NT2/D1 (cell line): ENCODE data around the gene HPS1.

Source experiments
- DNase-seq: peaks from one replicate; pipeline ENCODE4 v3.0.0-alpha.2; 2011; ENCODE audit warnings: low read depth, low spot score
- H3K27me3 ChIP-seq: 2 replicates; pipeline ENCODE4 v1.6.0; 2011; ENCODE audit warnings: mild to moderate bottlenecking; ENCODE audit not compliant: insufficient read length, insufficient read depth
- H3K36me3 ChIP-seq: 2 replicates; pipeline ENCODE4 v1.6.1; 2011; ENCODE audit warnings: mild to moderate bottlenecking, low read length, mixed read lengths; ENCODE audit not compliant: insufficient read depth, insufficient read length
- H3K4me1 ChIP-seq: 2 replicates; pipeline ENCODE4 v1.5.1; 2011; ENCODE audit not compliant: insufficient read depth, insufficient read length
- H3K4me3 ChIP-seq: 2 replicates; pipeline ENCODE4 v1.5.1; 2011; ENCODE audit warnings: low read depth; ENCODE audit not compliant: insufficient read length
- H3K9ac ChIP-seq: 2 replicates; pipeline ENCODE4 v1.6.0; 2011; ENCODE audit warnings: low read depth; ENCODE audit not compliant: insufficient read length
- H3K9me3 ChIP-seq: 2 replicates; pipeline ENCODE4 v1.5.1; 2011; ENCODE audit warnings: mild to moderate bottlenecking, low read length; ENCODE audit not compliant: insufficient read depth
- SUZ12 ChIP-seq: IDR thresholded peaks from 2 replicates; pipeline ENCODE4 v1.6.1; 2011; ENCODE audit not compliant: insufficient read length, insufficient read depth; ENCODE audit errors: extremely low read depth
- YY1 ChIP-seq: IDR thresholded peaks from 2 replicates; pipeline ENCODE4 v1.6.1; 2011; ENCODE audit not compliant: insufficient read length, insufficient read depth
- ZNF274 ChIP-seq: IDR thresholded peaks from 2 replicates; pipeline ENCODE4 v1.6.1; 2011; ENCODE audit warnings: mild to moderate bottlenecking, low read depth, low read length

The HPS1 gene

DNA sequence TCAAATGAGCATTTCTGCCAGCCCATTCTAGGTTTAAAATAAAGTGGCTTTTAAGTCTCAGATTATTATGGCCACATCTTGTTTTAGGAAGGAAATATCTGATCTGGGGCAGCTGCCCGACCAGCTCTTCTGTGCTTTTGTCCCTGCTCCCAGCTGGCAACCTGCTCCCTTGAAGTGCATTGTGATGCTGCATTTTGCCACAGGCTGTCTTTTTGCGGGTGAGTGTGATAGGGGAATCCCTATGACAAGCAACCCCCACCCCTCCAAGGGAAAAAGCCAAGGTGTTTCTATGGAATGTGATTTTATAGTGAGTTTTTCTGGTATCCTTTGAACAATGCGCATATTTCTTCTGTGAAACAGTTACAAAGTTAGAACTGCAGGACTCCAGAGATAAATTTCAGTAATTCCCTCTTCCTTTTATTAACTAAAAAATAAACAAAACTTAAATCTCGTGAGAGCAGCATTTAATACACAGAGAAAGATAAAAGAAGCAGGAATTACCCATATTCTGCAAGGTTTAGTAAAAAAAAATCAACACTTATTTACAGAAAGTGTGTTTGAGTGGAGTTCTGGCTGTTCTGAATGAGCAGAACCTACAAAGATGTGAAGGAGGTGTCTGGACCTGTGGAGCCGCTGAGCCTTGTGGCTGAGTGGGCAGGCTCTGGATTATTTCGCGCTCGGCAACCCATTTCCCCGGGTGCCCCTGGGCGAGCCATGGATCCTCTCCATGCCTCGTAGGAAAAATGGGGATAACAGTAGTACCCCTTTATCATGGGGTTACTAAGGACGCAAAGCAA, 10.1 kb upstream of the HPS1 start:
- H3K9ac ChIP-seq, result no peak overlapping the region
- no peaks in the 10 kb centered on the region for H3K36me3 ChIP-seq
- no peaks in the 10 kb centered on the region for H3K27me3 ChIP-seq
- H3K9me3 ChIP-seq, result no peaks in the 10 kb centered on the region
- peaks cover 4% of the 10 kb centered on the region for H3K4me1 ChIP-seq
- no peak overlapping the region for H3K4me3 ChIP-seq
- no peak for TF ChIP-seq SUZ12
- no peak for TF ChIP-seq YY1
- TF ChIP-seq ZNF274, result no peak
- DNase-seq, result no peak

DNA sequence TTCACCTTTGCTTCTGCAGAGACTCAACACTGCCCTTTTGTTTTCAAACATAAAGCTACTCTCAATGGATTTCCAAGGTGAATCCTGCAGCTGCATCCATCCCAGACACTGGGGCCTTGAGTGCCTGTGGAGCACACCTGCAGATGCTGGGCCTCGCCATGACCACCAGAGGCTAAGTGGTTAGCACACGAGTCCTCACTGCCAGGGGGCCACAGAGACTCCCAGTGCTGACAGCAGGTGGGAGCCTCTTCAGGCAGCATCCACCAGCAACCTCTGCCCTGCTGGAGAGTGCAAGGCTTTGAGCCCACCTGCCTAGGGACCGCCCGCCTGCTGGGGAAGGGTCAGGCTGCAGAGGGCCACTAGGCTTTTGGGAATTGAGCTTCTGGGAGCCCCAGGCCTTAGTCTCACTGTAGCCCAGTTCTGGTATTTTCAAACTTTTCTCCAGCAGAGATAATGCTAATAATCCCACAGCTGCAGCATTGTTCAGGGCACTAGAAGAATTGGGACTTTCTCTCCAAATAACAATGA, 9.4 kb upstream of the HPS1 start:
- Histone ChIP-seq H3K4me3 (no peak overlapping the region), H3K36me3 (no peaks in the 10 kb centered on the region), H3K9me3 (no peaks in the 10 kb centered on the region), H3K4me1 (peaks cover 4% of the 10 kb centered on the region), H3K27me3 (no peaks in the 10 kb centered on the region), H3K9ac (no peak overlapping the region)
- TF ChIP-seq YY1 (no peak), ZNF274 (no peak), SUZ12 (no peak)
- DNase-seq, result no peak

DNA sequence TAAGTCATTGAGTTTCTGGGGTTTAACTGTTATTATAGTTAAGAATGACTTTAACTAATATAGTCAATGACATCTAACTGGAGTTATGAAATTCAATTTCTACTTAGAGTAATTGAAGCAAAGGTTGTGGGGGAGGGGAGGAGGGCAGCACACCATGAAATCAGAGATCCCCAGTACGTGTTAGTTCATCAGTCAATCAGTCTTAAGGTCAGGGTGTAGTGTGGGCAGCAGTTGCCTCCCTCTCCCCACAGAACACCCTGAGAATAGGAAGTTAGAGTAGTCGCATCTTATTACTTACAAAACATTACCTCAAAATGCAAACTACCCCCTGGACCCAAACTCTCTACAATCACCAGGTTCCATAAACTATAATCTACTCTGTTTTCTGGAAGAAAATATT, 7.0 kb upstream of the HPS1 start:
- no peaks in the 10 kb centered on the region for H3K36me3 ChIP-seq
- H3K4me1 ChIP-seq, result peaks cover 4% of the 10 kb centered on the region
- no peak overlapping the region for H3K9ac ChIP-seq
- TF ChIP-seq YY1 (no peak), ZNF274 (no peak), SUZ12 (no peak)
- no peaks in the 10 kb centered on the region for H3K27me3 ChIP-seq
- H3K4me3 ChIP-seq, result no peak overlapping the region
- DNase-seq, result no peak
- no peaks in the 10 kb centered on the region for H3K9me3 ChIP-seq

DNA sequence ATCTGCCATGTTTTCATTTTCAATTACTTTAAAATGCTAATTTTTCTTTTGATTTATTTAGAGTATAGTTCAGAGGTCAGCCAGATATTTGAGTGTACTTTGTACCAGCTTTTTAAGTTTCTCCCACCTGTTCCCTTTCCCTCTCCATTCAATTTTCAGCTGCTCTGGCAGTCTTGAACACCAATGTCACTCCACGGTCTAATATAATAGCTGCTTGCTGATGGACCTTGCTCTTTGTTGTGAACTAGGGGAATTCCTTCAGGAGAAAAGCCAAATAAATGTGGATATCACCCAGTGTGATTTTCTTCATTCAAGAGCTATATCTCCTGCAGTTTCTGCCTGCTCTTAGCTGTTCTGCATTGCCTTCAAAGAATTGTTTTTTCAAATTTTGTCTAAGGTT, 3.9 kb upstream of the HPS1 start:
- Histone ChIP-seq H3K9ac (no peak overlapping the region), H3K4me1 (no peaks in the 10 kb centered on the region), H3K36me3 (peaks cover 2% of the 10 kb centered on the region), H3K4me3 (no peak overlapping the region), H3K9me3 (no peaks in the 10 kb centered on the region), H3K27me3 (no peaks in the 10 kb centered on the region)
- TF ChIP-seq SUZ12, result no peak
- TF ChIP-seq YY1, result no peak
- no peak for TF ChIP-seq ZNF274
- no peak for DNase-seq

DNA sequence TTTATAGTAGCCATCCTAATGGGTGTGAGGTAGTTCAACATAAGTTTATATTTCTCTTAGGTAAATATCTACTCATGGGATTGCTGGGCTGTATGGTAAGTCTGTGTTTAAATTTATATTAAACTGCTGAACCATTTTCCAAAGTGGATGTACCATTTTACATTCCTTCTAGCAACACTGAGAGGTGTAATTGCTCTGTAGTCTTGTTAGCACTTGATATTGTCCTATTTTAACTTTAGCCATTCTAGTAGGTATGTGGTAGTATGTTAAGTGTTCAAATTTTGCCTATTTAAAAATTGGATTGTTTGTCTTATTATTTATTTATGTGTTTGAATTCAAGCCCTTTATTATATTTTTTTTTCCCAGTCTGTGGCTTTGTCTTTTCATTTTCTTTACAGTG, 2.6 kb upstream of the HPS1 start:
- peaks cover 15% of the 10 kb centered on the region for H3K36me3 ChIP-seq
- no peak overlapping the region for H3K9ac ChIP-seq
- no peak for DNase-seq
- no peaks in the 10 kb centered on the region for H3K4me1 ChIP-seq
- TF ChIP-seq SUZ12 (no peak), ZNF274 (no peak), YY1 (no peak)
- H3K27me3 ChIP-seq, result no peaks in the 10 kb centered on the region
- no peak overlapping the region for H3K4me3 ChIP-seq
- no peaks in the 10 kb centered on the region for H3K9me3 ChIP-seq

DNA sequence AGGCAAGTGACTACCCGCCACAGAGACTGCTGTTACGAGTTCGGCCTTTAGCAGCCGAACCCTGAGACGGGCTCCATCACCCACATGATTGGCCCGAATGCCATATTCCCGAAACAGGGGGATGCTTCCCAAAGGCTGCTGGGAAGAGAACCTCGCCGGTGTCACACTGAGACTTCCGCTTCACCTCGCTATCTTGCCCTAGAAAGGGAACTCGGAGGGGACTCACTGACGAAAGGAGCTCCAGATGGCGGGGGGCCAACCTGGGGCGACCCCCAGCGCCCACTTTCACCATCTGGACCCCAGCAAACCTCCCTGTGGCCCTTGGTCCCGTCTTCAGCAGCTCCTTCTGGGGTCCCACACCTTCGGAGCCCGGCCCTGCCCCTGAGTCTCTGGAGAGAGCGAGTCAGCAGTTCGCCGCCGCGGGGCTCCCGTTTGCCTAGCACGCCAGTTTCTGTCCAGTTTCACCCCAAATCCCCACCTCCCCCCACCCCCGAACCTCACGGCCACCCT, 529 bp downstream of the HPS1 start:
- no peak for DNase-seq
- Histone ChIP-seq H3K9me3 (0 out of 2 replicates have a peak, but pooled peaks cover under 1% of the 10 kb centered on the region), H3K9ac (peak overlapping the region; percentile 86), H3K36me3 (peaks cover 41% of the 10 kb centered on the region), H3K27me3 (no peaks in the 10 kb centered on the region), H3K4me1 (no peaks in the 10 kb centered on the region), H3K4me3 (peak overlapping the region; percentile 69)
- no peak for TF ChIP-seq YY1
- no peak for TF ChIP-seq SUZ12
- no peak for TF ChIP-seq ZNF274

DNA sequence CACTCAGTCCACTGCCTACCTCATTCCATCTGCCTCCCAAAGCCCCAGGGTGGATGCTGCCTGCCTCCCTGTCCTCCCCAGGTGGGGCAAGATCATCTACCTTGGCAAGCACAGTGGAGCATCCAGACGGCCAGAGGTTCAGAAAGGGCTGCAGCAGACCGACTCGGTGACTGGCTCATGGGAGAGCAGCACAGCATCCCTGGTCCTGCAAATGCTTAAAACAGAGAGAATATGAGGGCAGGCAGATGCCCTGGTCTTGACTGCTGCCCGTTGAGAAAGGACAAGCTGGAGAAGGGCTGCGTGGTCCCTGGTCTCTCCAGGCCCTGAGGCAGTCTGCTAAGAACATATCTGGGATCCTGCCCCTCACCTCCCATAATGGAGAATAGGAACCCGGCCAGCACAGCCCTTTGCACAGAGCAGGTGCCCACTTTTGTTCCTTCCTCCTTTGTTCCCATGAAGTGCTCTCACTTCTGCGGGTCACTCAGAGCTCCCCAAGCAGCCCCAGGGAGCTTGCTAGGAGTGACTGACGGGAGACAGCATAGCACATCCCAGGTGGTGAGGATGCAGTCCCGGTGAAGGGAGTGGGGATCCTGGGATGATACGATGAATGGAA, 1.4 kb downstream of the HPS1 start:
- no peak overlapping the region for H3K4me3 ChIP-seq
- H3K9ac ChIP-seq, result peak overlapping the region; percentile 86
- no peaks in the 10 kb centered on the region for H3K4me1 ChIP-seq
- DNase-seq, result no peak
- peaks cover 49% of the 10 kb centered on the region for H3K36me3 ChIP-seq
- no peaks in the 10 kb centered on the region for H3K27me3 ChIP-seq
- TF ChIP-seq SUZ12 (no peak), YY1 (no peak), ZNF274 (no peak)
- H3K9me3 ChIP-seq, result peaks cover 9% of the 10 kb centered on the region
